ENCODE data around the gene CRB1.

CRB1 gene

GRCh38 chr1:197351821-197352440, 83.9 kb downstream of the CRB1 start:
- DNase-seq = no peak

- no peak for DNase-seq
Measured at GRCh38 chr1:197355248-197355995, 87.4 kb downstream of the CRB1 start.

- peak; percentile 65 for DNase-seq
Measured at GRCh38 chr1:197356723-197357533, 88.9 kb downstream of the CRB1 start.

- no peak for DNase-seq
Measured at GRCh38 chr1:197358959-197359358, 90.9 kb downstream of the CRB1 start.

- DNase-seq = peak; percentile 8
Measured at GRCh38 chr1:197360068-197360467, 92.0 kb downstream of the CRB1 start.

GRCh38 chr1:197362871-197363270, 94.8 kb downstream of the CRB1 start:
- DNase-seq = no peak

- DNase-seq = no peak
Measured at GRCh38 chr1:197363855-197364254, 95.8 kb downstream of the CRB1 start.

GRCh38 chr1:197366996-197367395, 98.9 kb downstream of the CRB1 start:
- DNase-seq = no peak

- no peak for DNase-seq
Measured at GRCh38 chr1:197367627-197368026, 99.6 kb downstream of the CRB1 start.

- DNase-seq = no peak
Measured at GRCh38 chr1:197374428-197374827, 106.4 kb downstream of the CRB1 start.

GRCh38 chr1:197384471-197384870, 116.4 kb downstream of the CRB1 start:
- DNase-seq = no peak

- peak; percentile 21 for DNase-seq
Measured at GRCh38 chr1:197388801-197389200, 120.7 kb downstream of the CRB1 start.

GRCh38 chr1:197390856-197391255, 122.8 kb downstream of the CRB1 start:
- peak; percentile 88 for DNase-seq

GRCh38 chr1:197391303-197392226, 123.5 kb downstream of the CRB1 start:
- DNase-seq = peak; percentile 51

GRCh38 chr1:197392541-197392940, 124.5 kb downstream of the CRB1 start:
- peak; percentile 31 for DNase-seq

- DNase-seq = no peak
Measured at GRCh38 chr1:197393105-197393504, 125.1 kb downstream of the CRB1 start.

GRCh38 chr1:197393772-197394171, 125.7 kb downstream of the CRB1 start:
- no peak for DNase-seq

- no peak for DNase-seq
Measured at GRCh38 chr1:197394831-197395608, 127.0 kb downstream of the CRB1 start.

GRCh38 chr1:197397895-197398294, 129.8 kb downstream of the CRB1 start:
- no peak for DNase-seq

GRCh38 chr1:197399755-197400521, 131.9 kb downstream of the CRB1 start:
- DNase-seq = peak; percentile 60

- DNase-seq = no peak
Measured at GRCh38 chr1:197400522-197400902, 132.5 kb downstream of the CRB1 start.
